Neural cell (in vitro differentiated cells): ENCODE results near the gene ALDH8A1.

Source experiments
- CTCF ChIP-seq: fragments of 450-650 bp; IDR thresholded peaks from 2 replicates; pipeline ENCODE4 v1.5.1; 2014; ENCODE audit warnings: antibody characterized with exemption, mild to moderate bottlenecking, moderate library complexity; ENCODE audit not compliant: poor library complexity, severe bottlenecking
- EZH2 ChIP-seq: fragments of 200-600, 300-800 bp; shearing (Covaris generic), sonication (generic); IDR thresholded peaks from 2 replicates; pipeline ENCODE4 v1.6.1; 2014; ENCODE audit warnings: antibody characterized with exemption, low read length, borderline replicate concordance, mild to moderate bottlenecking; ENCODE audit not compliant: insufficient read depth, poor library complexity, severe bottlenecking
- RAD21 ChIP-seq: fragments of 450-650 bp; conservative IDR thresholded peaks from 2 replicates; pipeline ENCODE4 v1.6.1; 2014; ENCODE audit warnings: antibody characterized with exemption, mild to moderate bottlenecking, moderate library complexity
- SMC3 ChIP-seq: fragments of 450-650 bp; conservative IDR thresholded peaks from 2 replicates; pipeline ENCODE4 v1.6.1; 2014; ENCODE audit warnings: antibody characterized with exemption, mild to moderate bottlenecking, moderate library complexity; ENCODE audit not compliant: poor library complexity

GRCh38 chr6:134943522-134944111, 6.3 kb downstream of the ALDH8A1 start:
- TF ChIP-seq EZH2, result no peak
- TF ChIP-seq CTCF, result no peak
- no peak for TF ChIP-seq SMC3
- TF ChIP-seq RAD21, result no peak
